ENCODE results near the gene CNEP1R1. TPM values are rescaled to one million over a fixed set of nuclear protein-coding genes. Genes with fewer than 3 reads are reported as not detected.

The CNEP1R1 gene
- total and polyA plus RNA-seq, 2 experiments from 2014 or later, result 34.1 to 42.8 TPM

DNA sequence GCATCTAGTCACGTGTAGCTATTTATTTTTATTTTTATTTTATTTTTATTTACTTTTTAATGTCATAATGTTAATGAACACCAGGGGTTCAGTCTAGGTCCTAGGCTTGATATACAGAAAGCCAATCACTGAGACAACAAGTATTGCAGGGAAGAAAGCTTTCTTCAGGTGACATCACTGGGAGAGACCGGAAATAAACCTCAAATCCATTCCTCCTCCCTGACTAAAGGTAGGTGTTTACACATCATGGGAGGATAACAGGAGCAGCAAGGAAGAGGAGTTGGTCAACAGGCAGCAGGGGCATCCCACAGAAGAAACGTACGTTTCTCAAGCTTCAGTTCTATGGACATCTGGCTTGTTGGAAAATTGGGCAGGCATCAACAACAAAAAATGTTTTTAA, 31.2 kb downstream of the CNEP1R1 start:
- no peak for DNase-seq
- no peaks in the 10 kb centered on the region for H3K79me2 ChIP-seq (ENCODE audit: insufficient read depth)
- H3K4me3 ChIP-seq, result no peak overlapping the region
- no peak overlapping the region for H2AFZ ChIP-seq
- no peak overlapping the region for H3K27ac ChIP-seq
- in situ Hi-C loops (cut with MboI), result no loop called here
- no peaks in the 10 kb centered on the region for H3K27me3 ChIP-seq (replicated peaks; ENCODE audit: insufficient read depth)
- 46 to 53% methylated on average over 4 of the region's 4 CpGs for WGBS, 2 experiments (ENCODE audit: low coverage in 1 of 2, low lambda C conversion rate in 2 of 2, missing lambda C conversion rate in 2 of 2)
- no peaks in the 10 kb centered on the region for H3K4me1 ChIP-seq (ENCODE audit: insufficient read depth)
- TF ChIP-seq EZH2phosphoT487 (IDR thresholded peaks at IDR 0.05; ENCODE audit: insufficient read depth, low read depth) (no peak), EZH2 (IDR thresholded peaks at IDR 0.05; ENCODE audit: insufficient read depth, poor library complexity, severe bottlenecking) (no peak)
- no peaks in the 10 kb centered on the region for H4K20me1 ChIP-seq (ENCODE audit: insufficient read depth)
- no peak overlapping the region for H3K9ac ChIP-seq
- no peaks in the 10 kb centered on the region for H3K36me3 ChIP-seq (ENCODE audit: low read depth)
- H3F3A ChIP-seq (ENCODE audit: insufficient read depth), result no peaks in the 10 kb centered on the region
- H3K9me2 ChIP-seq (ENCODE audit: insufficient read depth), result no peaks in the 10 kb centered on the region
- H3K9me3 ChIP-seq (ENCODE audit: low read depth), result no peaks in the 10 kb centered on the region
- no peak overlapping the region for H3K4me2 ChIP-seq (ENCODE audit: unreplicated experiment)

DNA sequence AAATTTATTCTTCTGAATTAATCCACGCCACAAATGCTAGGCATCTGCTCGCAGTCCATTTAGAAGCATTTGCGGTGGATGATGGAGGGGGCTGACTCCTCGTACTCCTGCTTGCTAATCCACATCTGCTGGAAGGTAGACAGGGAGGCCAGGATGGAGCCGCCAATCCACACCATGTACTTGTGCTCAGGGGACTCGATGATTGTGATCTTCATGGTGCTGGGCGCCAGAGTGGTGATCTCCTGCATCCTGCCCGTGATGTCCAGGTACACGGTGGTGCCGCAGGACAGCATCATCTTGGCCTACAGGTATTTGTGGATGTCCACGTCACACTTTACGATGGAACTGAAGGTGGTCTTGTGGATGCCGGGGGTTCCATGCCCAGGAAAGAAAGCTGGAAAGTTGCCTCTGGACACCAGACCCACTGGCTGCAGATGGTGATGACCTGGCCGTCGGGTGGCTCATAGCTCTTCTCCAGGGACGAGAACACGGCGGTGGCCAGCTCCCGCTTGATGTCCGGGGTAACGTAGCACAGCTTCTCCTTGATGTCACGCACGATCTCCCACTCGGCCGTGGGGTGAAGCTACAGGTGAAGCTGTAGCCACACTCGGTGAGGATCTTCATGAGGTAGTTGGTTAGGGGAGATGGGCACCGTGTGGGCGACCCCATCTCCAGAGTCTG, 33.2 kb downstream of the CNEP1R1 start:
- Histone ChIP-seq H4K20me1 (ENCODE audit: insufficient read depth) (no peaks in the 10 kb centered on the region), H3K27me3 (replicated peaks; ENCODE audit: insufficient read depth) (no peaks in the 10 kb centered on the region), H3K4me2 (ENCODE audit: unreplicated experiment) (no peak overlapping the region), H3K9ac (no peak overlapping the region), H3K4me1 (ENCODE audit: insufficient read depth) (no peaks in the 10 kb centered on the region), H2AFZ (no peak overlapping the region), H3K9me3 (ENCODE audit: low read depth) (no peaks in the 10 kb centered on the region), H3K4me3 (no peak overlapping the region), H3F3A (ENCODE audit: insufficient read depth) (no peaks in the 10 kb centered on the region), H3K36me3 (ENCODE audit: low read depth) (no peaks in the 10 kb centered on the region), H3K27ac (no peak overlapping the region), H3K79me2 (ENCODE audit: insufficient read depth) (no peaks in the 10 kb centered on the region), H3K9me2 (ENCODE audit: insufficient read depth) (no peaks in the 10 kb centered on the region)
- WGBS, 2 experiments (ENCODE audit: low coverage in 1 of 2, low lambda C conversion rate in 2 of 2, missing lambda C conversion rate in 2 of 2), result 82 to 84% methylated on average over 26 to 28 of the region's 28 CpGs
- no peak for DNase-seq
- TF ChIP-seq EZH2 (IDR thresholded peaks at IDR 0.05; ENCODE audit: insufficient read depth, poor library complexity, severe bottlenecking) (no peak), EZH2phosphoT487 (IDR thresholded peaks at IDR 0.05; ENCODE audit: insufficient read depth, low read depth) (no peak)
- in situ Hi-C loops (cut with MboI), result no loop called here

DNA sequence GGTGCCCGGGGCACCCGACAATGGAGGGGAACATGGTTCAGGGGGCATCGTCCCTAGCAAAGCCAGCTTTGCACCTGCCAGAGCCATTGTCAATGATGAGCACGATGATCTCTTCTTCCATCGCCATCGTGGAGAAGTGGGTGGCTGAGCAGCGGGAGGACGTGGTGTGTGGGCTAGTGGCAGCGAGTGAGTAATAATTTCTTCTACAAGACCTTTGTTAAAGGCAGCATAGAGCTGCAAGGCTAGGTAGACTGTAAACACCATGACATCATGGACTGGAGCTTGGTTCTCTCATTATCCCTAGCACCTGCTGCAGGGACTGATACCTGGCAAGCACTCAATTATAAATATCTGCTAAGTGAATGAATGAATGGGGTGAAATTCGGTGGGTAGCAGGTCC, 34.1 kb downstream of the CNEP1R1 start:
- H3K4me3 ChIP-seq, result no peak overlapping the region
- no peak for TF ChIP-seq EZH2phosphoT487 (IDR thresholded peaks at IDR 0.05; ENCODE audit: insufficient read depth, low read depth)
- no peak for TF ChIP-seq EZH2 (IDR thresholded peaks at IDR 0.05; ENCODE audit: insufficient read depth, poor library complexity, severe bottlenecking)

DNA sequence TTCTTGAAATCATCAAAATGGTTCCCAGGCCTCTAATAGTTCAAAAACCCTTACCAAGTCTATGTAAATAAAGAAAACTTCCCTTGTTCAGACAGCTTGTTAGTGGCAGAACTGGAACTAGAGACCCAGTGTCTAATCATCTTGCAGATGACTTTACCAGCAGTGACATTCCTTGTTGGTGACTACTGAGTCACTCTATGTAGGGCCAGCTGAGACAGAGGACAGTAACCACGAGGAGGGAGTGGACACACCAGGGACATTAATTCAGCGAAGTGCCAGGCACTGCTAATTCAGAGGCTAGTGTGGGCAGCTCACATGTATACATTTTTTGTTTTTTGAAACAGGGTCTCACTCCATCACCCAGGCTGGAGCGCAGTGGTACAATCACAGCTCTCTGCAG, 34.6 kb downstream of the CNEP1R1 start:
- no peaks in the 10 kb centered on the region for H3F3A ChIP-seq (ENCODE audit: insufficient read depth)
- no peak overlapping the region for H2AFZ ChIP-seq
- H3K36me3 ChIP-seq (ENCODE audit: low read depth), result no peaks in the 10 kb centered on the region
- H3K4me1 ChIP-seq (ENCODE audit: insufficient read depth), result no peaks in the 10 kb centered on the region
- WGBS, 2 experiments (ENCODE audit: low coverage in 1 of 2, low lambda C conversion rate in 2 of 2, missing lambda C conversion rate in 2 of 2), result 63 to 65% methylated on average over 3 of the region's 3 CpGs
- no peaks in the 10 kb centered on the region for H3K9me3 ChIP-seq (ENCODE audit: low read depth)
- no peaks in the 10 kb centered on the region for H4K20me1 ChIP-seq (ENCODE audit: insufficient read depth)
- no peaks in the 10 kb centered on the region for H3K27me3 ChIP-seq (replicated peaks; ENCODE audit: insufficient read depth)
- no peaks in the 10 kb centered on the region for H3K79me2 ChIP-seq (ENCODE audit: insufficient read depth)
- in situ Hi-C loops (cut with MboI), result no loop called here
- no peaks in the 10 kb centered on the region for H3K9me2 ChIP-seq (ENCODE audit: insufficient read depth)
- H3K9ac ChIP-seq, result no peak overlapping the region
- H3K4me2 ChIP-seq (ENCODE audit: unreplicated experiment), result no peak overlapping the region
- H3K4me3 ChIP-seq, result no peak overlapping the region
- TF ChIP-seq EZH2 (IDR thresholded peaks at IDR 0.05; ENCODE audit: insufficient read depth, poor library complexity, severe bottlenecking) (no peak), EZH2phosphoT487 (IDR thresholded peaks at IDR 0.05; ENCODE audit: insufficient read depth, low read depth) (no peak)
- no peak for DNase-seq
- H3K27ac ChIP-seq, result no peak overlapping the region

More for the DNA sequence above, 34.1 kb downstream of the CNEP1R1 start:
- H3K4me2 ChIP-seq (ENCODE audit: unreplicated experiment), result no peak overlapping the region
- H3K4me1 ChIP-seq (ENCODE audit: insufficient read depth), result no peaks in the 10 kb centered on the region
- H3K27ac ChIP-seq, result no peak overlapping the region
- H3K36me3 ChIP-seq (ENCODE audit: low read depth), result no peaks in the 10 kb centered on the region
- H4K20me1 ChIP-seq (ENCODE audit: insufficient read depth), result no peaks in the 10 kb centered on the region
- 72 to 73% methylated on average over 10 of the region's 10 CpGs for WGBS, 2 experiments (ENCODE audit: low coverage in 1 of 2, low lambda C conversion rate in 2 of 2, missing lambda C conversion rate in 2 of 2)
- no peaks in the 10 kb centered on the region for H3K9me3 ChIP-seq (ENCODE audit: low read depth)
- in situ Hi-C loops (cut with MboI), result no loop called here
- no peak overlapping the region for H2AFZ ChIP-seq
- no peaks in the 10 kb centered on the region for H3K9me2 ChIP-seq (ENCODE audit: insufficient read depth)
- DNase-seq, result no peak
- no peak overlapping the region for H3K9ac ChIP-seq
- no peaks in the 10 kb centered on the region for H3F3A ChIP-seq (ENCODE audit: insufficient read depth)
- no peaks in the 10 kb centered on the region for H3K27me3 ChIP-seq (replicated peaks; ENCODE audit: insufficient read depth)
- H3K79me2 ChIP-seq (ENCODE audit: insufficient read depth), result no peaks in the 10 kb centered on the region

Measured in GM23248 (cell line).